Progenitor cell of endocrine pancreas (in vitro differentiated cells): ENCODE data around the gene MED8. TPM values are rescaled to one million over a fixed set of nuclear protein-coding genes. Genes with fewer than 3 reads are reported as not detected.

ENCODE experiments used
- DNase-seq: peaks from one replicate; pipeline ENCODE4 v3.0.0; 2021; ENCODE audit warnings: low spot score; ENCODE audit not compliant: unreplicated experiment
- H3K27ac Mint-ChIP-seq: 2 replicates; pipeline ENCODE4 v1.8.0; 2021; ENCODE audit warnings: mild to moderate bottlenecking, moderate library complexity, mixed read lengths
- H3K27me3 Mint-ChIP-seq: 2 replicates; pipeline ENCODE4 v1.8.0; 2021; ENCODE audit warnings: mixed read lengths
- H3K36me3 Mint-ChIP-seq: 2 replicates; pipeline ENCODE4 v1.8.0; 2022; ENCODE audit warnings: mixed read lengths; ENCODE audit not compliant: insufficient read depth
- H3K4me1 Mint-ChIP-seq: 2 replicates; pipeline ENCODE4 v1.8.0; 2021; ENCODE audit warnings: low read depth, mixed read lengths
- H3K4me3 Mint-ChIP-seq: 2 replicates; pipeline ENCODE4 v1.8.0; 2021; ENCODE audit warnings: low read depth, mild to moderate bottlenecking, moderate library complexity, mixed read lengths
- H3K9me3 Mint-ChIP-seq: 2 replicates; pipeline ENCODE4 v1.8.0; 2021; ENCODE audit warnings: low read depth, mixed read lengths
- microRNA-seq: library from miRNA; unstranded; fragments of <30 nt; microRNA quantifications from one replicate; pipeline ENCODE4 v1.1.0, GENCODE V29; 2020; ENCODE audit warnings: borderline number of aligned reads; ENCODE audit not compliant: unreplicated experiment
- total RNA-seq: library from RNA; stranded (reverse); gene quantifications from 2 replicates; pipeline ENCODE4 v1.2.1, GENCODE V29; 2021
- TF ChIP-seq, protein P1 (sequence below): fragments of 200-600 bp; sonication (generic); IDR thresholded peaks from one replicate; pipeline ENCODE4 v1.5.0; 2021; ENCODE audit warnings: antibody characterized with exemption, mild to moderate bottlenecking; ENCODE audit not compliant: unreplicated experiment

The MED8 gene
- total RNA-seq, 1 donor from 2014 or later, result 30.2 TPM

DNA sequence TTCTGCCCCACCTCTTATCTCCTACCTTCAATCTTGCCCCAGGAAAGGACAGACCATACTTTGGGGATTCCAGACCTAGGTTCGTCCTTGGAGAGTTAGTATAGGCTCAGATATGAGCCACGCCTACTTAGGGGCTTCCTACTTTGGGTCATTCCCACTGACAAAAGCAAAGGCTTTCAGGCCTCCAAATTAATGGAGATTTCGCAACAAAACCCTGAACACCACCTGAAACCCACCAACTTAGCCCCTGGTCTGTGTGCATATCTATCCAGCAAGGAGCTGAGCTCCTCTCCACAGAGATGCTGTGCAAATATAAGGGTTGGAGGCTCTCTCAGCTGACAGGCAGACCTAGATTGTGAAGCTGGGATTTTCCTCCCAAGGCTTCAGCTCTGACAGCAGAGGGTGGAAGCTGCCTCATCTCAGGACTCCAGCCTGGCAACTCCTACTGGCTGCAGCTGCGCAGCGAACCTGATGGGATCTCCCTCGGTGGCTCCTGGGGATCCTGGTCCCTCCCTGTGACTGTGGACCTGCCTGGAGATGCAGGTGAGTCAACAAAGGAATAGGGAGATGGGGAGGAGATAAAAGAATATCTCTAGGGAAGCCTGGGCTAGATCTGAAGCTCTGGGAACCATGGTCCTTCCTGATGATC is 49.9 kb downstream of the MED8 start:
- Mint-ChIP-seq H3K36me3 (no peaks in the 10 kb centered on the region), H3K4me3 (no peak overlapping the region), H3K27me3 (peaks cover 1% of the 10 kb centered on the region), H3K27ac (no peak overlapping the region), H3K9me3 (no peaks in the 10 kb centered on the region), H3K4me1 (peaks cover 7% of the 10 kb centered on the region)
- TF ChIP-seq, protein P1, sequence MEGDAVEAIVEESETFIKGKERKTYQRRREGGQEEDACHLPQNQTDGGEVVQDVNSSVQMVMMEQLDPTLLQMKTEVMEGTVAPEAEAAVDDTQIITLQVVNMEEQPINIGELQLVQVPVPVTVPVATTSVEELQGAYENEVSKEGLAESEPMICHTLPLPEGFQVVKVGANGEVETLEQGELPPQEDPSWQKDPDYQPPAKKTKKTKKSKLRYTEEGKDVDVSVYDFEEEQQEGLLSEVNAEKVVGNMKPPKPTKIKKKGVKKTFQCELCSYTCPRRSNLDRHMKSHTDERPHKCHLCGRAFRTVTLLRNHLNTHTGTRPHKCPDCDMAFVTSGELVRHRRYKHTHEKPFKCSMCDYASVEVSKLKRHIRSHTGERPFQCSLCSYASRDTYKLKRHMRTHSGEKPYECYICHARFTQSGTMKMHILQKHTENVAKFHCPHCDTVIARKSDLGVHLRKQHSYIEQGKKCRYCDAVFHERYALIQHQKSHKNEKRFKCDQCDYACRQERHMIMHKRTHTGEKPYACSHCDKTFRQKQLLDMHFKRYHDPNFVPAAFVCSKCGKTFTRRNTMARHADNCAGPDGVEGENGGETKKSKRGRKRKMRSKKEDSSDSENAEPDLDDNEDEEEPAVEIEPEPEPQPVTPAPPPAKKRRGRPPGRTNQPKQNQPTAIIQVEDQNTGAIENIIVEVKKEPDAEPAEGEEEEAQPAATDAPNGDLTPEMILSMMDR, result no peak
- no peak for DNase-seq

DNA sequence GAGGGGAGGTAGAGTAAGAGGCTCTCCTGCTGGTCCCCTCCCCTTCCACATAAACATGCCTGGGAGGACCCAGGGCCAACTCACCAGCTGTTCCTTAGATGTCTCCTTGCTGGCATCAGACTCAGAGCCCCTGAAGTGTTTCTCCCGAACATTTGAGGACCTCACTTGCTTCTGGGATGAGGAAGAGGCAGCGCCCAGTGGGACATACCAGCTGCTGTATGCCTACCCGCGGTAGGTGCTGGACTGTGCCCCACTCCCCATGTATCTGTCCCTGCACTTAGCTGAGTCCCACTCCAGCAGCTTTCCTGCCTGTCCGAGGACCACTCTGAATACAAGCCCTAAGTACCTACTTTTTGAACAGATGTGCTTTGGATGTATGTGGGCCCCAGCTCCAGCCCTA is 51.6 kb downstream of the MED8 start:
- TF ChIP-seq, protein P1, result no peak
- DNase-seq, result no peak
- H3K9me3 Mint-ChIP-seq, result no peaks in the 10 kb centered on the region
- H3K4me3 Mint-ChIP-seq, result no peak overlapping the region
- no peaks in the 10 kb centered on the region for H3K36me3 Mint-ChIP-seq
- H3K27ac Mint-ChIP-seq, result no peak overlapping the region
- peaks cover 7% of the 10 kb centered on the region for H3K4me1 Mint-ChIP-seq
- H3K27me3 Mint-ChIP-seq, result peaks cover 5% of the 10 kb centered on the region

DNA sequence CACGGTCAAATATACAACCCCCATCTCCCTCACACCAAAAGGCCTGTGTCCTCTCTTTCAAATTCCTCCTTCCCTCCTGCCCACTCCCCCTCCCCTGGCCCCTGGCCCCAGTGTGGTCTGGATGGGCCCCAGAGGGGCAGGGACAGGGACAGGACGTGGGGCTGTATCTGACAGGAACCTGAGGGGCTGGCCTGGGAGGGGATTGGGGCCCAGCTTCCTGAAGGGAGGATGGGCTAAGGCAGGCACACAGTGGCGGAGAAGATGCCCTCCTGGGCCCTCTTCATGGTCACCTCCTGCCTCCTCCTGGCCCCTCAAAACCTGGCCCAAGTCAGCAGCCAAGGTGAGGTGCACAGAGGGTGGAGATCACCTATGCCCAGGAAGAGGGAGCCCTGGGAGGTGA is 52.0 kb downstream of the MED8 start, which contains the start of gene MPL:
TSS of gene MPL (plus strand) at position 231 of the 400 bp plus-strand sequence. CDS start at position 262, 31 bp downstream.
- TF ChIP-seq, protein P1, result no peak
- no peaks in the 10 kb centered on the region for H3K9me3 Mint-ChIP-seq
- H3K27ac Mint-ChIP-seq, result no peak within 1 kb of the TSS
- H3K36me3 Mint-ChIP-seq, result no peaks in the 10 kb centered on the region
- no peak for DNase-seq
- peaks cover 7% of the 10 kb centered on the region for H3K4me1 Mint-ChIP-seq
- peaks cover 5% of the 10 kb centered on the region for H3K27me3 Mint-ChIP-seq
- no peak within 1 kb of the TSS for H3K4me3 Mint-ChIP-seq

DNA sequence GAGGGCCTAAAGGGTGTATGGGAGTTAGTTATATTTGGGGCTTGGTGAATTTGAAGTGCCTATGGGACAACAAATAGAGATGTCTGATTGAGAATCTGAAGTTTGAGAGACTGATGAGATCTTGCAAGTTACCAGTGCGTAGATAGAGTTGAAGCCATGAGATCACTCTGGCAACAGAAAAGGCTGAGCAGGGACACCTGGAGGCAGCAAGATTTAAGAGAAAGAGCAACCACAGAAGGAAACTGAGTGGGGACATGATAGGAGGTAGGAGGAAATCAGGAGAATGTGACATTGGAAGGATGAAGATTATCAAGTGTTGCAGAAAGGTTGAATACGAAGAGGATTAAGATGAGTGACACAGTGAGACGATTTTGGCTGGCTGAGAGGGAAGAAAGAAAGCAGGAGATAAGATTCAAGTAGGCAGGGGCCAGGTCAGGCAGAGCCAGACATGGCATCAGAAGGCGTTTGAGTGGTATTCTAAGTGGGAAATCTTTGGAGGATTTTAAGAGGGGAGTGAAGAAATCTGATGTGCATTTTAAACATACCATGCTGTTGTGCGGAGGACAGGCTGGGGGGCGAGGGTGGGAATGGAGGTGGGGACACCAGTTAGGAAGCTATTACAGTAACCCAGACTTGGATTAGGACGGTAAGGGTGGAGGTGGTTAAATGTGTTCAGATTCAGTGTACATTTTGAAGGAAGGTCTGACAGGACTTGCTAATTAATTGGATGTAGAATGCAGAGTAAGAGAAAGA is 55.0 kb downstream of the MED8 start:
- H3K36me3 Mint-ChIP-seq, result no peaks in the 10 kb centered on the region
- peaks cover 5% of the 10 kb centered on the region for H3K27me3 Mint-ChIP-seq
- H3K9me3 Mint-ChIP-seq, result no peaks in the 10 kb centered on the region
- DNase-seq, result no peak
- peak overlapping the region; percentile 20 for H3K27ac Mint-ChIP-seq
- TF ChIP-seq, protein P1, result no peak
- no peak overlapping the region for H3K4me3 Mint-ChIP-seq
- H3K4me1 Mint-ChIP-seq, result no peaks in the 10 kb centered on the region

Small RNAs within 50 kb of the gene (microRNA-seq; reads per million reads assigned to microRNA genes)
- gene MIR6734, result 1.8 reads per million

Other genes with a start within 250 kb of the MED8 start
- 48.8 and 51.7 TPM in 2 replicates for gene EBNA1BP2, start 217.5 kb downstream of the MED8 start, total RNA-seq
- gene CFAP57, start 217.5 kb downstream of the MED8 start, total RNA-seq, result 2.2 and 2.3 TPM in 2 replicates
- gene TMEM125, start 119.8 kb downstream of the MED8 start, total RNA-seq, result 38.7 and 41.1 TPM in 2 replicates
- 31.4 and 34.3 TPM in 2 replicates for gene C1orf210, start 104.2 kb downstream of the MED8 start, total RNA-seq
- 0.53 and 1.2 TPM in 2 replicates for gene TIE1, start 88.8 kb downstream of the MED8 start, total RNA-seq
- 0.31 TPM in 1 of 2 replicates, not detected in the other for gene MPL, start 52.0 kb downstream of the MED8 start, total RNA-seq
- 49.4 and 50.9 TPM in 2 replicates for gene CDC20, start 30.8 kb downstream of the MED8 start, total RNA-seq
- 46.0 and 50.8 TPM in 2 replicates for gene ELOVL1, start 21.8 kb downstream of the MED8 start, total RNA-seq
- 75.4 and 75.7 TPM in 2 replicates for gene SZT2, start 99 bp upstream of the MED8 start, total RNA-seq
- 52.4 and 58.7 TPM in 2 replicates for gene HYI, start 64.1 kb upstream of the MED8 start, total RNA-seq
- gene PTPRF, start 141.1 kb upstream of the MED8 start, total RNA-seq, result 482 and 520 TPM in 2 replicates